ENCODE measurements around the gene GOLGA7B. TPM values are rescaled to one million over a fixed set of nuclear protein-coding genes. Genes with fewer than 3 reads are reported as not detected.

GOLGA7B gene
- total RNA-seq, 2 donors from 2014 or later, result 0.18 to 0.27 TPM

DNA sequence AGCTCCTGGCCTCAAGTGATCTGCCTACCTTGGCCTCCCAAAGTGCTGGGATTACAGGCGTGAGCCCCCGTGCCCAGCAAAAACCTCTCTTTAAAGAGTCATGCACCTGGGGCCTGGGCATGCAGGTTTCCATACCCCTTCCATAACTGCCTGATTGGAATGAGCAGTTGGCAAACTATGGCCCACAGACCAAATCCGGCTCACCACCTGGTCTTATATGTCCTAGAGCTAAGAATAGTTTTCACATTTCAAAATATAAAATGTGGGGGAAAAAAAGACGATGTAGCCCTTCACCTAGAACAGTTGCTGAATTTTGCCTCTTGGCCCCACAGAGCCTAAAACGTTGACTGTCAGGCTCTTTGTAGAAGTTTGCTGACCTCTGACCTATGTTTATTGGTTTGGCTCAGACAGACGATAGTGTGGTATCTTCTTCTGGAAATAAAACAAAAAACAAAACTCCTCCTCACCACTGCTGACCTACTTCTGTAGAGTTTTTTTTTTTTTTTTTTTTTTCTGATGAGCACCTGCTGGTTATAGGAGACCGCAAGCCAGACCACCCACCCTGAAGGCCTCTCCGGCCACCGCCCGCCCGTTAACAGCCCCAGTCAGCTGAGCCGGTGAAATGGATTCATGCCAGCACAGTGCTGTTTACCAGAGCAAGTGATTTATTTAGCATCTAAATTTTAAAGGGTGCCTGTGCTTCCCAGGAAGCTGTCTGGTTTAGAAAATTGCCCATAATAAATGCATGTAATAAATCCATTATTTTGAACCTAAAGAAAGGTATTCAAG lies 44.4 kb upstream of the GOLGA7B start:
- no peak for DNase-seq
- Histone ChIP-seq H3K4me1 (ENCODE audit: control insufficient read depth, insufficient read depth, low read length) (peaks cover 2% of the 10 kb centered on the region), H3K9ac (ENCODE audit: extremely low read depth, low read length, poor library complexity, severe bottlenecking) (no peak overlapping the region), H3K36me3 (ENCODE audit: control insufficient read depth, insufficient read depth, low read length) (no peaks in the 10 kb centered on the region), H3K9me3 (ENCODE audit: control insufficient read depth, low read length) (no peaks in the 10 kb centered on the region), H3K27ac (ENCODE audit: low read depth, low read length) (no peak overlapping the region), H3K4me3 (ENCODE audit: low read length) (no peak overlapping the region), H3K27me3 (ENCODE audit: control insufficient read depth, insufficient read depth, low read length, poor library complexity, severe bottlenecking) (no peaks in the 10 kb centered on the region)
- TF ChIP-seq, protein P1, sequence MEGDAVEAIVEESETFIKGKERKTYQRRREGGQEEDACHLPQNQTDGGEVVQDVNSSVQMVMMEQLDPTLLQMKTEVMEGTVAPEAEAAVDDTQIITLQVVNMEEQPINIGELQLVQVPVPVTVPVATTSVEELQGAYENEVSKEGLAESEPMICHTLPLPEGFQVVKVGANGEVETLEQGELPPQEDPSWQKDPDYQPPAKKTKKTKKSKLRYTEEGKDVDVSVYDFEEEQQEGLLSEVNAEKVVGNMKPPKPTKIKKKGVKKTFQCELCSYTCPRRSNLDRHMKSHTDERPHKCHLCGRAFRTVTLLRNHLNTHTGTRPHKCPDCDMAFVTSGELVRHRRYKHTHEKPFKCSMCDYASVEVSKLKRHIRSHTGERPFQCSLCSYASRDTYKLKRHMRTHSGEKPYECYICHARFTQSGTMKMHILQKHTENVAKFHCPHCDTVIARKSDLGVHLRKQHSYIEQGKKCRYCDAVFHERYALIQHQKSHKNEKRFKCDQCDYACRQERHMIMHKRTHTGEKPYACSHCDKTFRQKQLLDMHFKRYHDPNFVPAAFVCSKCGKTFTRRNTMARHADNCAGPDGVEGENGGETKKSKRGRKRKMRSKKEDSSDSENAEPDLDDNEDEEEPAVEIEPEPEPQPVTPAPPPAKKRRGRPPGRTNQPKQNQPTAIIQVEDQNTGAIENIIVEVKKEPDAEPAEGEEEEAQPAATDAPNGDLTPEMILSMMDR (conservative IDR thresholded peaks at IDR 0.05), result no peak
- peaks cover 14% of the 10 kb centered on the region for H3K4me1 Mint-ChIP-seq
- H3K27me3 Mint-ChIP-seq (ENCODE audit: insufficient read depth), result peaks cover 4% of the 10 kb centered on the region
- H3K9me3 Mint-ChIP-seq, result no peaks in the 10 kb centered on the region
- no peak overlapping the region for H3K27ac Mint-ChIP-seq
- no peak overlapping the region for H3K4me3 Mint-ChIP-seq
- no peaks in the 10 kb centered on the region for H3K36me3 Mint-ChIP-seq (ENCODE audit: low read depth)
- 77 to 80% methylated on average over 10 to 11 of the region's 12 CpGs for WGBS, 2 experiments (ENCODE audit: insufficient coverage in 1 of 2, insufficient read length in 1 of 2)

DNA sequence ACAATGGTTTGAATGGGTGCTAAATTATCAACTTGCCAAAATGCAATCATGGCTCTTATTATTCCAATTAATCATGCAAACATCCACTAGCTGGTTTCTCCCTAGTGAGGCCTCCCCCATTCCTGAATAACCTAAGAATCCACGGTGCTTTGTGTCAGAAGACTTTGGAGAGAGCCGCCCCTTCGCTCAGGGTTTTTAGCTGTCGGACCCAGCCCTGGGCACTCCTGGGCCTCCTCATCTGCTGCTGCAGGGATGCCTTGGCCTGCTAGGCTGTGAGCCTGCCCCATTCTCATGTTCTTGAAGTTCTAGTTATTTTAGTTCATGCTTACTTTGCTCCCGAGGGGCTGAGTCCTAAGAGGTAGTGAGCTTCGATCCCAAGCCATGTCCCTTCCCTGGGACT lies 43.7 kb upstream of the GOLGA7B start:
- no peaks in the 10 kb centered on the region for H3K27me3 ChIP-seq (ENCODE audit: control insufficient read depth, insufficient read depth, low read length, poor library complexity, severe bottlenecking)
- no peak overlapping the region for H3K27ac ChIP-seq (ENCODE audit: low read depth, low read length)
- peaks cover 2% of the 10 kb centered on the region for H3K4me1 ChIP-seq (ENCODE audit: control insufficient read depth, insufficient read depth, low read length)
- WGBS, 2 experiments (ENCODE audit: insufficient coverage in 1 of 2, insufficient read length in 1 of 2), result 79 to 84% methylated on average over 6 of the region's 6 CpGs
- no peak overlapping the region for H3K4me3 Mint-ChIP-seq
- no peak overlapping the region for H3K4me3 ChIP-seq (ENCODE audit: low read length)
- no peaks in the 10 kb centered on the region for H3K36me3 ChIP-seq (ENCODE audit: control insufficient read depth, insufficient read depth, low read length)
- no peak overlapping the region for H3K27ac Mint-ChIP-seq
- TF ChIP-seq, protein P1 (conservative IDR thresholded peaks at IDR 0.05), result no peak
- H3K9me3 ChIP-seq (ENCODE audit: control insufficient read depth, low read length), result no peaks in the 10 kb centered on the region
- H3K9me3 Mint-ChIP-seq, result no peaks in the 10 kb centered on the region
- no peak overlapping the region for H3K9ac ChIP-seq (ENCODE audit: extremely low read depth, low read length, poor library complexity, severe bottlenecking)
- H3K4me1 Mint-ChIP-seq, result peaks cover 14% of the 10 kb centered on the region
- DNase-seq, result no peak
- peaks cover under 1% of the 10 kb centered on the region for H3K27me3 Mint-ChIP-seq (ENCODE audit: insufficient read depth)
- H3K36me3 Mint-ChIP-seq (ENCODE audit: low read depth), result no peaks in the 10 kb centered on the region

DNA sequence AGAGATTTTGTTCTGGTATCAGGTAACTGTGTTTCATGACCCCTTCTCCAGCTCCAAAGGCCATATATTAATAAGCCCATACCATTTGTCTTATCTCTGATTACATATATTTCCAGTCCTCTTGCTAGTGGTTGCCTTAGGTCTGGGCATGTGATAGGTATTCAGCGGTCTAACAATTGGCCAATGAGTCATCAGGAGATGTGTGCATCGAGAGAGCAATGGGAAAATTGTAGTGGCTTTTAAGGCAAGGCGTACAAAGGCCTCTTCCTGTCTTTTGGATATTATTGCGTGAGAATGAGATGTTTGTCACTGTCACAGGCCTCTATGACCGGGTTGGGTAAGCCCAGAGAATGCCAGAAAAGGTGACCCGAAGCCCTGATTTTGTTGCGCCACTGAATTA lies 39.2 kb upstream of the GOLGA7B start:
- Histone ChIP-seq H3K9me3 (ENCODE audit: control insufficient read depth, low read length) (no peaks in the 10 kb centered on the region), H3K27ac (ENCODE audit: low read depth, low read length) (no peak overlapping the region), H3K36me3 (ENCODE audit: control insufficient read depth, insufficient read depth, low read length) (no peaks in the 10 kb centered on the region), H3K4me1 (ENCODE audit: control insufficient read depth, insufficient read depth, low read length) (peaks cover 2% of the 10 kb centered on the region), H3K27me3 (ENCODE audit: control insufficient read depth, insufficient read depth, low read length, poor library complexity, severe bottlenecking) (no peaks in the 10 kb centered on the region), H3K9ac (ENCODE audit: extremely low read depth, low read length, poor library complexity, severe bottlenecking) (no peak overlapping the region), H3K4me3 (ENCODE audit: low read length) (no peak overlapping the region)
- TF ChIP-seq, protein P1 (conservative IDR thresholded peaks at IDR 0.05), result no peak
- no peaks in the 10 kb centered on the region for H3K9me3 Mint-ChIP-seq
- H3K4me3 Mint-ChIP-seq, result no peak overlapping the region
- 86 to 89% methylated on average over 6 to 7 of the region's 7 CpGs for WGBS, 2 experiments (ENCODE audit: insufficient coverage in 1 of 2, insufficient read length in 1 of 2)
- H3K4me1 Mint-ChIP-seq, result peaks cover 9% of the 10 kb centered on the region
- H3K36me3 Mint-ChIP-seq (ENCODE audit: low read depth), result no peaks in the 10 kb centered on the region
- H3K27me3 Mint-ChIP-seq (ENCODE audit: insufficient read depth), result no peaks in the 10 kb centered on the region
- DNase-seq, result no peak
- H3K27ac Mint-ChIP-seq, result no peak overlapping the region

Data from endodermal cell (in vitro differentiated cells).